C1 segment of cervical spinal cord (tissue), 14 donors: ENCODE measurements around the gene ZDHHC21.

ENCODE experiments used
- DNase-seq, 14 donors: peaks; one replicate each; lab custom pipeline; 2025; lab: John Stamatoyannopoulos, UW

The ZDHHC21 gene, protein sequence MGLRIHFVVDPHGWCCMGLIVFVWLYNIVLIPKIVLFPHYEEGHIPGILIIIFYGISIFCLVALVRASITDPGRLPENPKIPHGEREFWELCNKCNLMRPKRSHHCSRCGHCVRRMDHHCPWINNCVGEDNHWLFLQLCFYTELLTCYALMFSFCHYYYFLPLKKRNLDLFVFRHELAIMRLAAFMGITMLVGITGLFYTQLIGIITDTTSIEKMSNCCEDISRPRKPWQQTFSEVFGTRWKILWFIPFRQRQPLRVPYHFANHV

DNA sequence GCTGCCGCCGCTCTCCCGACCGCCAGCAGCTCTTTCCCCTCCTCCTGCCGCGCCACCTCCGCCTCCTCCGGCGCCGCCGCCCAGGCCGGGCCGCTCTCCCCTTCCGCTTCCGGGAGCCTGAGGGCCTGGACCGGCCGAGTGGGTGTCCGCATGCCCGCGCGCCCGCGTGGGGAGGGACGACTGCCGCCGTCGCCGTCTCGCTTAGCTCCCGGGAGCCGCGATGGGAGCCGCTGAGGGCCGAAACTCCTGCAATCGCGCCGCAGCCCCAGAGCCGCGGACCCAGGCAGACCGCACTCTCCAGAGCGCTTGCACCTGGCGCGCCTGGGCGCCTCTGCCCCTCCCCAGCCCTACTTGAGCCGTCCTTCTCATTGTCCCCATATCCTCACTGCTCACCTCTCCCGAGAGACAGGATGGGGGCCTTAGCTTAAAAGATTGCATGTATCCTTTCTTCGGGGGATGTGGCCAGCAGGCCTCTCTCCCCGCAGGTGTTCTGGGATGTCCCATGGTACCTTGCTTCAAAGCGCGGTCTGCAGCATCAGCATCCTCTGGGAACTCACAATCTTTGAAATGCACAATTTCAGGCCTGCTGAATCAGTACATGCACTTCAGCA lies at the start of gene ZDHHC21:
Gene ZDHHC21, minus strand, starts transcription at position 182 of the 611 bp plus-strand sequence. CDS start 19,092 bp downstream, outside the sequence.
- DNase-seq = peak in 13 of 14 donors; percentile 20 to 80 (median 61)

DNA sequence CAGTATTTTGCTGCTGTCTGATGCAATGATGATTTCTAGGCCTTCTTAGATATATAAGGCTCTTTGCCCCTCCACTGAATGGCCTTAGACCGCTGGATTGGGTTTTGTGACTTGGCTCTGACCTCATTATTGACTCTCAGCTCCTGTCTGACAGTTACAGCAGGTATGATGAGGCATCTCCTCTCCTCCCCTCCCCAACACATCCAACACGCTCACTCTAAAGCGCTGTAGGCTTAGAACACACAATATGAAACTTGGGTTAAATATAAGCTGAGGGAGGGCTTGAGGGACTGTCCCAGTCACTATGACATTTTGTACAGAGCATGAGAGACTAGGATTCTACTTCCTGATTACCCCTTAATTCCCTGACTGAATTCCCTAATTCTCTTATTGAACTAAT lies 48.1 kb upstream of the ZDHHC21 start:
- no peak for DNase-seq

DNA sequence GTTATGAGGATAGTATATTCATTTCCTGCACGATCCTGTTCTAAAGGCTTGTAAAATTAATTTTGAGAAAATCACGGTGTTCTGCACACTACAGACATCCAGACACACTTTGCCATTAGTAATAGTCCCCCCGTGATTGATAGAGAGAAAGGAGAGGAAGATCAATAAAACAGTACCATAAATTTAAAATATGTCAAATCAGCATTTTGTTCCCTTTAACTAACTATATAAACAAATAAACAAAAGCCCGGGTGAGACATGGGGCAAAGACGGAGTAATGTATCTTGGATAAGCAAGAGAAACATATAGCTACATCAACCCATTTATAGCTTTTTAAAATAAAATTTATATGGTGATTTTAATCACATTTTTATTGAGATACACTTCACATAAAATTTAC lies 39.9 kb upstream of the ZDHHC21 start:
- no peak for DNase-seq

DNA sequence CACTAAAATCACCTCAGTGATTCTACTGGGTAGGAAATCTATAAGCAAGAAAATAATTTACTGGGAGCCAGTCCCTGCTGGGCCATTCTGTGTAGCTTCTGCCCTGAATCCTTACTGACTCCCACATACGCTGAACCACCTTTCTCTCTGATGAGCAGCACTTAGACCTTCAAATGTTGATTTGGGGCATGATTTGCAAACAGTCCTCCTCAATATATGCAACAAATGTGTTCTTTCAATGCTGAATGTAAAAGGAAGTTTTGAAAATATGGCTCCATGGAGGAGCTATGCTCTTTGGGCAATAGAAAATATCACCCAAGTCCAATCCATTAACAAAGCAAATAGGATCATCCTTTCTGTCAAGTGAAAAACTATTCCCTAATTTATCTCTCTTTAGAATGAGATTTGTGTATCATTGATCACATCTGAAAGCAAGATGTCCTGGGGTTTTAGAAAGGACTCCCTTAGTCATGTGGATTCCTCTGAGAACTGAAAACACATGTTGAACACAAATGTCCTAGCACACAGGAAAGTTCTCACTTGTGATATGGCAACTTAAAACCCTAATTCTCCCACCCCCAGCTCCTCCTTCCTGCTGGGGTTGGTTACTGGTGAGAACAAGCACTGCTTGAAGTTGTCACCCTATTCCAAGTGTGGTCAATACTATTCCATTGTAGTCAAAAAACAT lies 38.2 kb upstream of the ZDHHC21 start:
- DNase-seq = no peak

DNA sequence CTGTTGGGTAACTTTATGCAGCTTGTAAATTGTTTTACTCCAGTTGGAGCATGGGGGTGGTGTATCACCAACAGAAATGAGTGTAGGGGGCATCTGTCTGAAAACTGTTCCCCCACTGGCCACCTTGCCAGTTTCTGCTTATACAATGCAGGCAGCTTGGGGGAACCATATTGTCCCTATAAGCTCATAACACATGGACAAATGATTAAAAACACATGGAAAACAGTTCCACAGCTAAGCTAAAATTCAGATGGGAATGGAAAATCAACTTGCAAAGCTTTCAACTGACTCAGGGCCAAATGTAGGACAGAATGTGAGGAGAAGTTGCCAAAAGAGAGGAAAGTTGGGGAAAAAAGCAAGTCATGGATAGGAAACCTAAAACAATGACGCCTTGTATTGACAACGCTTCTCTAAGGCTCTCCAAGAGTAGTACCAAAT lies 37.2 kb upstream of the ZDHHC21 start:
- DNase-seq = no peak

DNA sequence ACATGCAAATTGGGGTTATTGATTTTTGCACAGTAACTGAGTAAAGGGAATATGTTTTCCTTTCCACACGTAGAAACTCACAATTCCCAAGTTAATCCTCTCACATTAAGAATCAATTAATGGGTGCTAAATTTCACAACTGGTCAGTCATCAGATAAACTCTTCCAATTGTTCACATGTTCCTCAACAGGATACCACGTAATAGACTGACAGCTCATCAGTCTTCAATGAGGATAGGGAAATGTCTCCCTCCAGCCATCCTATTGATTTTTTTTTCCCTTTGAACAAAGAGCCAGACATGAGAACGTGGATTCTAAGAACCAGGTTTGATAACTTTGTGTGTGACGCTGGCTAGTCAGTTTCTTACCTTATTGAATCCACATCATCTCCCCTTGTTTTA lies 30.1 kb upstream of the ZDHHC21 start:
- no peak for DNase-seq

DNA sequence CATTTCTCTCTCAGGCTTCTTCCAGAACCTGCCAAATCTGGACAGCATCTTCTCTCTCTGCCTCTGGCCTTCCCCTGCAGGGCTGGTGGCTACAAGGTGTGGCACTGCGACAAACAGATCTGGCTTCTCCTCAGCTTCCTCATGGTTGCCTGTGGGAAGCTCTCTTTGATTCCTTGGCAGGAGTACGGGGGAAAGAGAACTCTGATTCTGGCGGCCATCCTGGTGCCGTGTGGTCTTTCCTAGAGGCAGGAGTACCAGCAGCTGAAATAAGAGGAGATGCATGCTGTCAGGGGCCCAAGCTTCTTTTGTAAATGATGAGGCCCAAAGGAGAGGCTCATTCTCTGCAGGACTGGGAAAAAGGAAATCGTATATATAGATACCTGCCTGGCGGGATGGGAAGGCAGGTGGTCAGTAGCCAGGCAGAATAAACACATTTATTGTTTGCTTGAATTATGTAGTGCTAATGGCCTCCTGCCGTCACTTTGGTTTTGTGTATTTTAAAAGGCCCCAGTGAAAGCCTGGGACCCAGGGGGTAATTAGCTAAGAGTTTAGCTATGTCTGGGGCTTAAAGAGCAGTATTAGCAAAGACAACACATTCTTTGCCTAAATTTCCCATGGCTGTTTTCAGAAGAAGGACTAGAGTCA lies 29.3 kb upstream of the ZDHHC21 start, which contains the start of gene CER1:
Gene CER1, minus strand, starts transcription at position 343 of the 645 bp plus-strand sequence. Its CDS starts 61 bp downstream, at position 282.
- DNase-seq = peak in 1 of 14 donors; percentile 53

DNA sequence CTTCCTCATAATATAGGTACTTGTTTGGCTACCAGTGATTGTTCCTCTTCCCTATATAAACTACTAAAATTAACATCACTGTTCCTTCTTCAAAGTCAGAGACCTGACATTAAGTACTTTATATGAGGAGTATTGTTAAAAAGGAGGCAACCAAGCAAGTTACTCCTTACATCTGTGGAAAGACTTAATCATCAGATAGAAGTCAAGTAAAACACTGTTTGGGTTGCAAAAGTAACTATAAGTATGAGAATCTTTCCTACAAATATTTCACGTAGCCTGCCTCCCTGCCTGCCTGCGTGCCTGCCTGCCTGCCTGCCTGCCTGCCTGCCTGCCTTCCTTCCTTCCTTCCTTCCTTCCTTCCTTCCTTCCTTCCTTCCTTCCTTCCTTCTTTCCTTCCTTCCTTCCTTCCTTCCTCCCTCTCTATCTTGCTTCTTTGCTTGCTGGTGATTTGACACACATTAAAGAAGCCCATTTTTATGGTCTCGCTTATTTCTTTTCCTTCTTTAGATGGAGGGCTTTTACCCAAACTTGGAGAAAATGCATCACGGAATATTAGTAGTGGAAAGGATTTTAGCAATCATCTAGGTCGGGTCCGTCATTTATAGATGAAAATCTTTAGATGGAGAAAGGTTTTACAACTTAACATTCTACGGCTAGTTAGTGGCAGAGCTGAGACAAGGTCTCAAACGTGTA lies 26.1 kb upstream of the ZDHHC21 start:
- no peak for DNase-seq

DNA sequence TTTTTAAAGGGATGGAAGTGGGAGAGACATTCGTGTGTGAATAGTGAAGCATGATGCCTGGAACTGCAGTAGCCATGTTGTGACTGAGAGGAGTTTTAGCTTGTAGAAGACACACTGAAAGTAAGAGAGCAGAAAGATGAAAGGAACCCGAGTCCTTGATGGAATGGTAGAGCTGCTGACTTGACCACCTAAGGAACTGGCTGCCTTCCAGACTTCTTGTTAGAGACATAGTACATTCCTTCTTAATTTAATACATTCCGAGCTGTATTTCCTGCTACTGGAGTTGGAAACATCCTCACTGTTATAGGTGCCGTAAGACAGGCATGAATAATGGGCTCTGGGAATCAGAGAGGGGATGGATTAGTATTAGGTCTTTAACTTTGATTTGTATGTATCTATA lies 21.9 kb upstream of the ZDHHC21 start:
- no peak for DNase-seq

DNA sequence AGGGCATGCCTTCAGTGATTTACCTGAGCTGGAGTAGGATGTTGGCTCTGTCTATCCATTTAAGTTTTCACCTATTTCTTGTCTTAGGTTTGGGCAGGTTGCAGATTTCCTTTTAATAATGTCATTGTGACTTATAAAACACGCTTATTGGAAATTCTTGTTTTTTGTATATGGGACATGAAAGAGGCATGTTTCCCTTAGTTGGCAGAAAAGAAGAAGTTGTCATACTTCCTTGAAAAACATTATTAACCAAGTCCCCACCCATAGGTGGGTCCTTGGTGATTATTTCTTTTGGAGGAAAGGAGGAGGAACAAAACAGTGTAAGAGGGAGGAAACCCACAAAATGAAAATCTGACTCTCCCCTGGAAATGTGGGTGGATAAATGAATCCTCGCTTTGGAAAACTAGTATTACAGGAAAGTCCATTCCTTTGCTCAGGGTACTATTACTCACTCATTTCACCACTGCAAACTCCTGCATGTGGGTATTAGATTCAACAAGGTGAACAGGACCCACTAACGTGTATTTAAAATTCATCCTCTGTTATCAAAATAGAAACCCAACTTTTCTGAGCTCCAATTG lies 20.0 kb upstream of the ZDHHC21 start:
- no peak for DNase-seq

DNA sequence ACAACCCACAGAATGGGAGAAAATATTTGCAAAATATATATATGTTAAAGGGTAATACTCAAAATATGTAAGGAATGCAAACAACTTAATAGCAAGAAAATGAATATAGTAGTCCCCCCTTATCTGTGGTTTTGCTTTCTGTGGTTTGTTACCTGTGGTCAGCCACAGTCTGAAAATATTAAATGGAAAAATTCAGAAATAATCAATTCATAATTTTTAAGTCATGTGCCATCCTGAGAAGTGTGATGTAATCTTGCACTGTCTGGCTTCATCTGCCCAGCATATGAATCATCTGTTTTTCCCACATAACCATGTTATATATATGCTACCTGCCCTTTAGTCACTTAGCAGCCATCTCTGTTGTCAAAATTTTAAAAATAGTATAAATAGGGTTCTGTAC lies 17.6 kb upstream of the ZDHHC21 start:
- DNase-seq = no peak

DNA sequence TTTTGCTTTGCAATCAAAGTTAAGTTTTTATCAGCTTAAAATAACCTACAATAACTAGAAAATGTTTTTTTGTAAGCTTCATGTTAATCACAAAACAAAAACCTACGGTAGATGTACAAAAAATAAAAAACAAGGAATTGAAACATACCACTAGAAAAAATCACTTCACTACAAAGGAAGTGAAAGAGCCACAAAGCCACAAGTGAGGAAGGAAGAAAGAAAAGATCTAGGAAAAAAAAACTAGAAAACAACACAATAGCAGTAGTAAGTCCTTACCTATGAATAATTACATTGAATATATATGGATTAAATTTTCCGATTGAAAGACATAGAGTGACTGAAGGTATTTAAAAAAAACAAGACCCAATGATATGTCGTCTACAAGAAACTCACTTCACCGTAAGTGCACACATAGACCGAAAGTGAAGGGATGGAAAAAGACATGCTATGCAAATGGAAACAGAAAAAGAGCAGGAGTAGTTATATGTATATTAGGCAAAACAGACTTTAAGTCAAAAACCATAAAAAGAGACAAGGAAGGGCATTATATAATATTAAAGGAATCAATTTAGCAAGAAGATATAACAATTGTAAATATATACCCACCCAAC lies 13.4 kb upstream of the ZDHHC21 start:
- DNase-seq = no peak

DNA sequence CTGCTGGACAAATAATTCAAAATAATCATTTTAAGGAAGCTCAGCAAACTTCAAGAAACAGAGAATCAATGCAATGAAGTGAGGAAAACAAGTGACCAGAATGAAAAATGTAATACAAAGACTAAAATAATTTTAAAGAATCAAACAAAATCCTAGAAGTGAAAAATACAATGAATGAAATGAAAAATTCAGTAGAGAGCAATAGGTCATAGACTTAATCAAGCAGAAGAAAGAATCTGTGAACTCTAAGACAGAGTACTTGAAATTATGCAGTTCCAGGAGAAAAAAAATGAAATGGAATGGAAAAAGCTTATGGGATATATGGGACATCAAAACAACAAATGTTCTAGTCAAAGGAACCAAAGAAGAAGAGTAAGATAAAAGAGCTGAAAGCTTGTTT lies 11.8 kb upstream of the ZDHHC21 start:
- DNase-seq = no peak

DNA sequence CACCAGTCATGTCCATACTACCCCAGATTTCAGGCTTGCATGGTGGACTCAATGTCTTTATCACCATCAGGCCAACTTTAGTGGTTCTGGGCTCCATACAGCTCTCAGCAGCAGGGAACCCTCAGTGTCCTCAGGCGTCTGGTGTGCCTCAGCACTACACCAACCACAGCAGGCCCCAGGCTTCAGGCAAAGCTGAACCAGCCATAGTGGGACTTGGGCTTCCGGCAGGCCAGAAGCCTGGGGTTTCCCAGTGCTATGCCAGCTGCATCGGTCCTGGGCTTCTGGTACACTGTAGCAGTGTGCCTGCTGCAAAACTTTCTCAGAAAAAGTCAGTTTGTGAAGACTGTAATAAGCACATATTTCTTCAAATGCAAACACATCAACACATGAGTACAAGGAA lies 11.0 kb upstream of the ZDHHC21 start:
- no peak for DNase-seq

DNA sequence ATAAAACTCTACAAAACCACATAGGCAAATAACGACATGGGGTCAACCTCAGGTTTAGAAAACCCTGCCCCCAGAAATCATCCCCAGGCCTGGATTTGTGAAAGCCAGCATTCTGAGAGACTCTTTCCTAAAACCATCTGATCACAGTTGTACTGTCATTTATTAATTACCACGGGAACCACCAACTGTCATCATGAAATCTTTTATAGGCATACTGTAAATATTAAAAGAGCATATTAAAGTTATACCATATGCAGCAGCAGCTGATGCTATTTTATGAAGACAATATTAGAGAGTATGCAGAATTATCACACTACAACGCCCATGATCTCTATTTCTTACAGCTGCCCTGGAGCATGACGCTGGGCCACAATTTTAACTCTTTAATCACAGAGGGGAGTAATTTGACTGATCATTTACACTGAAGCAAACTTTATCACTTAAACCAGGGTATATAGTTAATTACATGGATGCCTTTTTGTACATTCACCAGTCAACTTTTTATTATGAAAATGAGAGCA lies 9.0 kb upstream of the ZDHHC21 start:
- DNase-seq = no peak

DNA sequence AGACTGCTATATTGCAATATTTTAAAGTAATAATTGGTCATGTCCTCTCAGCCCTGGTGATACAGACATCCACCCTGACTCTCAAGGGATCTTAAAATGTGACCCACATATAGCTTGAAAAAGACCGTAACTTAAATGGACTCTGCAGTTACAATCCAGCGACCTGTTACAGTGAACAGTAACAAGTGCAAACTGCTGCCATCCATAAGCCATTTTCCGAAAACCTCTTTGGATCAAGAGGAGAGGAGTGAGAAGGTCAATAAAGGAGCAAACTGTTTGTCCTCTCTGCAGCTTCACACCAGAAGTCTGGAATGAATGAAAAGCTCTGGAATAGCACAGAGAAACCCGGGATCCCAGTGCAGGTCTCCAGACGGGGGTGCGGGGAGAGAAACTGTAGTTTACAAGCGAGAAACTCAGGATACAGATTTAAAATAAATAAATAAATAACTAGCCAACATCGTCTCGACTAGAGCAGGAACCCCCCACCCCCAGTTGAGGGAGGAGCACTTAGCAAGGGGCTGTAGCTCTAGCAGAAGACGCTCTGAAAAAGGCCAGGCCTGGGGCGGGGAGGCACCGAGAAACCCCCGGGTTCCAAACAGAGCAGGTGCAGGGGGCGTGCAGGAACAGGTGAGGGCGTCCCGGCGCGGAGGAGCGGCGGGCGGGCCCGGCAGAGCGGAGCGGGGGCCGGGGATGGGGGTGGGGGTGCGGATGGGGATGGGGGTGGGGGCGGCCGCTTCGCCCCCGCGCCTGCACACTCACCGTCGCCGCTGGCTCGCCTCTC lies 572 bp downstream of the ZDHHC21 start:
- DNase-seq = peak in 7 of 14 donors; percentile 10 to 67 (median 35)

DNA sequence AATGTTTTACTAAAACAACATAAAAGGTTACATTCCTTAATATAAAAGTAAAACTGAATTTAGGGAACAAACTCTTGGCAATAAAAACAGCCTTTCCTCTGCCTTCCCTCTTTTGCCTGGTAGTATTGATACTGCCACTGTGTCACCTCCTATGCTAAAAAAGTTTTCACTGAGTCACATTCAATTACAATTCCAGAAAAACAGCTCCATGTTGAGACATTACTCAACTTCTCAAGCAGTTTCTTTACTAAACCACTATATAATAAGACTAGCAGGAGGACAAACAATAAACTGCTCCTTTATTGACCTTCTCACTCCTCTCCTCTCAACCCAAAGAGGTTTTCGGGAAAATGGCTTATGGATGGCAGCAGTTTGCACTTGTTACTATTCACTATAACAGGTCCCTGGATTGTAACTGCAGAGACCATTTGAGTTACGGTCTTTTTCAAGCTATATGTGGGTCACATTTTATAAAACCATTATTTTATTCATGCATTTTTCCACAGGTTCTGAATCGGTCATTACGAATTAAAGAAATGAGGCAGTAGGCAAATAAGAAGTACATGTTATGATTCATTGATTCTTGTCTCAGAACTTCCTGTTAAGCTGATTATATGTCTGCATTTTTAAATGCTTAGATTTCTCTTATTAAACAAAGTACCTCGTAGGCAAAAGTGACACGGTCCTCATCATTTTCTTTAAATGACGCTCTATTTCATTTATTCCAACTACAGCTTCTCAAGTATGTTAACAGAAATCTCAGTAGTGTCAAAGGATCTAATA lies 2.1 kb downstream of the ZDHHC21 start:
- no peak for DNase-seq

DNA sequence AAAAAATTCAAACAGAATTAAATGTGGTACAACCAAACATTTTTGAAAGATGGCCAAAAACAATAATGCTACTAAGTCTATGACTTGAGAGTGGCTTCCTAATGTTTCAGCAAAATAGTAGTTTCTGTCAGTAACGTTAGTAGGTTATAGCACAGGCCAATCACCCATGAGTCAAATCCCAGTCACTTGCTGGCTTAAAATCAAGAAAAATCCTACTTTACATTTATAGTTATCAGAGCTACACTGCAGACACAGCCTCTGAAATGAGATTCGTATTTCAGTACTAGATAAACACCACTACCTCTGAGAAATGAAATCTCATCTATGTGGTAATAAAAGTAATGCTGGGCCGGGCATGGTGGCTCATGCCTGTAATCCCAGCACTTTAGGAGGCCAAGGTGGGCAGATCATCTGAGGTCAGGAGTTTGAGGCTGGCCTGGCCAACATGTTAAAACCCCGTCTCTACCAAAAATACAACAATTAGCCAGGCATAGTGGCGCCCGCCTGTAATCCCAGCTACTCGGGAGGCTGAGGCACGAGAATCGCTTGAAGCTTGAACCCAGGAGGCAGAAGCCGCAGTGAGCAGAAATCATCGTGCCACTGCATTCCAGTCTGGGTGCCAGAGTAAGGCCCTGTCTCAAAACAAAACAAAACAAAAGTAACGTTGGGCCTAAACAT lies 6.1 kb downstream of the ZDHHC21 start:
- no peak for DNase-seq
